ENCODE data around the gene MRPS6.

The MRPS6 gene

DNA sequence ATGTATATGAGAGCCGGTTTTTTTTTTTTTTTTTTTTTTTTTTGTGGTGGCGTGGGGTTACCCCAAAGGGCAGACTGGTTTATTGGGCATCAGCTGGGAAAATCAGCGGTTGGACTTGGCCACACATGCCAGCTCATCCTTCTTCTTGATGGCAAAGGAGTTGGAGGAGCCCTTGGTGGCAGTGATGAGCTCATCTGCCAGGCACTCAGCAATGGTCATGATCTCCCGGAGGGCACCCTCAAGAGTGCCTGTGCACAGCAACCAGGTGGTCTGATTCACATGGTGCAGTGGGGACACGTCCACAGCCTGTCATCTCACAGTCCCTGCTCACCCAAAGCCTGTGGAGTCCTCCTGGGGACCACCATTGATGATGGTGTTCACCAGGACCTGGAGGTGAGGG lies 62.0 kb downstream of the MRPS6 start:
- DNase-seq, result no peak

DNA sequence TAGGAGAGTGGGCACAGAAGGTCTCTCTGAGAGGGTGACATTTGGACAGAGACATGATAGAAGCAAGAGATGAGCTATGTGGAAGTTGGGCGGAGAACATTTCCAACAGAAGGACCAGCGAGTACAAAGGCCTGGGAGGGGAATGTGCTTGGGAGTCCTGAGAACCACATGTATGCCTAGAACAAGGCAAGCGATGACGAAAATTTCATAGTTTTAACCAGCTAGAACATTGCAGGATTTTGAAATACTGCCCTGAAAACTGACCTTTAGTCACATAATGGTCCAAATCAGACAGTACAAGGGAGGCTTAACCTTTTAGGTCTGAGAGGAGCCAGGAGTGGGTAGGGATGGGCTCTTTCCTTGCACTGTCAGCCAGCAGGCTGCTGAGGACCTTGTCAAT lies 68.0 kb downstream of the MRPS6 start:
- no peak for DNase-seq

DNA sequence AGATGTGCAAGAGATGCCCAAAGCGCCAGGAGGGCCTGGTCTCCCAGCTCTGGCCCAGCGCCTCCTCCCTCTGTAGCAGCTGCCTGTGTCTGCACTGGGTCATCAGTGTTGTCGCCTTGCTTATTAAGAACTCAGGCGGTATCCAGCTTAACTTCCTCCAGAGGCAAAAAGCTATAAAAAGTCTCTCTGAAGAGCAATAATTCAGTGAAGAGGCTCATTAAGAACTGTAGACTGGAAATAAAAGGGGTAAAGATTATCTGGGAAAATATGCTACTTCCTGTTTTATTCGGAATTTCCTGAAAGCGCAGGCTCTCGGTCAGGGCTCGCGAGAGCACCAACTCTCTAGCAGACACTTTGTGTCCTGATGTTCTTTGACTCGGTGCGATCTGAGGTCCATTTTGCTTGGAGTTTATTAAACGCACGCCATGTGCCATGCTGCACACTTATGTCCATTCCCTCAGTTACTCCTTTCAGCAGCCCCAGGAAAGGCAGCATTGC lies 70.4 kb downstream of the MRPS6 start:
- no peak for DNase-seq

DNA sequence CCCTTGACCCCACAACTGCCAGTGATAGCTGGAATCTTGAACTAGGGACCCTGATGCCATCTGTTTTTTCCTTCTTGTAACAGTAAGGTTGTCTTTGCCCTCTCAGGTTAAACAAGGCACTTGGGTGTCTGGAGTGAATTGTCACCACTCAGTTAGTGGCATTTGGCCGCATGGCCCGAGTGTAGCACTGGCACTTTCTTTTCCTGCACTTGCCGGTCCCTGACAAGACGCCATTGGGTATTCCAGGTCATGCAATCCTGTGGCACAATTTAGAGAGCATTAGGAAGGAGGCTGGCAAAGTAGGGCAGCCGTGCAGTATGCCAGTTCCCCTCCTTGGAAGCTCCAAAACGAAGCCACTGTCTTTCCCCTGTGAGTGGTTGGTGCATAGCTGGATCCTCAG lies 70.8 kb downstream of the MRPS6 start:
- DNase-seq, result no peak

DNA sequence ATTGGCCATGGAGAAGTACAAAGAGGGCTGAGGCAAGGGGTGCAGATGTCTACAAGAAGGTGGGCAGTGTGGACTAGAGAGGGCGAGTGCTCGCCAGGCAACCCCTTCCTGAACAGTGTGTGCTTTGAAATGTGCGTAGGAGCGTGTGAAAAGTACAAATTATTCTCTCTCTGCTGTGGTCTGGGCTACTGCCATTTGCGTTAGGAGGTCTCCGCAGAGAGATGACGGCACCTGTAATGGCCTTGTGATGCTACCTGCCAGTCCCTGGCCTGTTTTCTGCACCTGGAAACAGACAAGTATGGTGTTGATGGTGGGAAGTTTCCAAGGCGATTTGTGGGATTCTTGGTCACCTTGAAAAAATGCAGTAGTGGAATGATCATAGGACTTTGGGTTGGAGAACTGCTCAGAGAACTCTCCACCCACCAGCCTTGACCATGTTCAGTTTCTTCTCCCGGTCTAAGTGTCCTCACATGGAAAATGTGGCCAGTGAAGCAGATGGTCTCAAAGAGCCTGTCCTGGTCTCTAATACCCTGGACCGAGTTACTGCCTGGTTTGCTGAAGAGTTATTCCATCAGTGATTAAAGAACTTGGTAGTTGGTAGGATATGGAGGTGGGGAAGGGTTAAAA lies 74.5 kb downstream of the MRPS6 start:
- DNase-seq, result no peak

DNA sequence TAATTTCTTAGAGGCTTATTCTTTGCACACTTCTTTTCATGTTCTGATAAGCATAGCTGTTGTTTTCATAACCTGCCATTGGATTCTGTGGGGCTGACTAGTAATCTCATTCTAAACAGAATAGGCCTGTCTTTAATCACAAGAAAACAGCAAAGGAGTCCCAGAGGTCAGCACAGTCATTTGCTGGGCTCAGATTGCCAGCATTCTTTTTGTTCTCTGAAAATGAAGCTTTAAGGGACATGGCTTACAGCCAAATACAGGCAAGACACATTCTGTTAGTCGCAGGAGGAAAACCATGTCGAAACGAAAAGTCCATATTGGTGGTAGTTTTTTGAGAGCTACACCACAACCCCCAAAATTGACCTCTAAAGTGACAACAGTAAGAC lies 75.0 kb downstream of the MRPS6 start:
- DNase-seq, result no peak

DNA sequence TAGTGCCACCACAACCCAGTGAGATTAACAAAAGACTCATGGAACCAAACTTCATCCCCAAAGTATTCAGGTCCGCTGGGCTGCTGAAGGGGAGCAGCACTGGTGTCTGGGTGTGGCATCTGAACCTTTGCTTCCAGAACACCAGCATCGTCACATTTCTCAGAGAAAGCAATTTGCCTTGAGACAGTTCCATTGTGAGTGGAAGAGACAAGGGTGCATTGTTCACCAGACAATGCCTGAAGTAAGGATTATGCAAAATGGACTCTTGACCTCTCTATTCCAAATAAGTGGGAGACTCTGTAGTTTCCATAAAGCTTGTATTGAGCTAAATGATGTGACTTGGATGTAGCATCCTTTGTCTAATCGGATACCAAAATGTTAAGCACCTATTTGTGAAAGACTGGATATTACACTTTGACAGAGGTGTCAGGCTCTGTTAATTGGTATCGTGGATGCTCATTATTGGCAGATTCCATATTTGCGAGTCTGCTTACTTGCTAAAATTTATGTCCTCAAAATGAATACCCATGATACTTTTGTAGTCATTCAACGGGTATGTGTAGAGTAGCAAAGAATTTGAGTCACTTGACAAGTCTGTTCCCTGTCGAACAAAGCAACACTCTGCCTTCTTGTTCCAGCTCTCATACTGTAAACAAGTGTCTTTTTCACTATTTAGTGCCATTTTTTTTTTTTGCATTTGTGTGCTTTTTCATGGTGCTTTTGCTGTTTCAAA lies 75.6 kb downstream of the MRPS6 start:
- no peak for DNase-seq

DNA sequence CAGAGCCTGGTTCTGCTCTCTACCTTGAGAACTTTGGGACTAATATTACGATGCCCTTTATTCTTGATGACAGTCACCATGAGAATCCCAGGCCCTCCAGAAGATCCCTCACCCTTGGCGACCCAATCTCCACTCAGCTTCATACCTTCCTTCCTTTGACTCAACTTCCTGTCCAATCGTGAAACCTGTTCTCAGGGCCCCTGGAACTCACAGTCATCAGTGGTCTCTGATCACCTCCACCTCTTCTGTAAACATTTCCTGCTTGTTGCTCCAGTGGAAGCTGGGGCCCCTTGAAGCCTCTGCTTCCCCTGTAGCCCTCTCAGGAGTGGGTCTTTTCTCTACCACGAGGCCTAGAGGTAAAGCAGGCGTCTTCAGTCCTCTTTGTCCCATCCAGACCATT lies 79.1 kb downstream of the MRPS6 start:
- no peak for DNase-seq

DNA sequence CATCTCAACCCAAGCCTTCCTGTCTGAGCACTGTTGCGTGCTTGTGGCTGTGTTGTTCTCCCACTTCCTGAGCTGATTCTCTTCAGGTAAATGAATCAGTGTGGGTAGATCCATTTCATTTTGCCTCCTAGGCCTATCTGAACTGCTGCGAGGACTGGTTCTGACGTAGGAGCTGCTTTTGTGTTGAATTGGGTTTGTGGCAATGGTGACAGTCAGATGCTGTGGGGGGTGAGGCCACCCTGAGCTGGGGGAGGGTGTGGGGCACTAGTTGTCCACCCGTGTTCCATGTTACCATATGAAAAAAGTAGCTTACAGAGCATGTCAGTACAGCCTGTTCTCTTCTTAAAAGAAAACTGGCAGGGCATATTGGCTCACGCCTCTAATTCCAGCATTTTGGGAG lies 81.5 kb downstream of the MRPS6 start:
- DNase-seq, result no peak

DNA sequence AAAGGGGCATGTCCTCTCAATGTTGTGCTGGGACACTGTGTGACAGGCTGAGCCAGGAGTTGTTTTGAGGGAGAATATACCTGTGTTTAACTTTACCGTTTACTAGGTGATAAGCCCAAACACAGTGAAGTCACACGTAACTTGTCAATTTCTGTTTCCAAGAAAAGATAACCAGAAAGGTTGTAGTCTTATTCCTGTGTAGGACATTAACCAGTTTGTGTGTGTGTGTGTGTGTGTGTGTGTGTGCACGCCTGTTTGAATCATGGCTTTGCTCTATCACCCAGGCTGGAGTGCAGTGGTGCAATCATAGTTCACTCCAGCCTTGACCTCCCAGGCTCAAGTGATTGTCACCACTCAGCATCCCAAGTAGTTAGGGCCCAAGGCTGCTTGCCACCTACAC lies 83.6 kb downstream of the MRPS6 start:
- no peak for DNase-seq

DNA sequence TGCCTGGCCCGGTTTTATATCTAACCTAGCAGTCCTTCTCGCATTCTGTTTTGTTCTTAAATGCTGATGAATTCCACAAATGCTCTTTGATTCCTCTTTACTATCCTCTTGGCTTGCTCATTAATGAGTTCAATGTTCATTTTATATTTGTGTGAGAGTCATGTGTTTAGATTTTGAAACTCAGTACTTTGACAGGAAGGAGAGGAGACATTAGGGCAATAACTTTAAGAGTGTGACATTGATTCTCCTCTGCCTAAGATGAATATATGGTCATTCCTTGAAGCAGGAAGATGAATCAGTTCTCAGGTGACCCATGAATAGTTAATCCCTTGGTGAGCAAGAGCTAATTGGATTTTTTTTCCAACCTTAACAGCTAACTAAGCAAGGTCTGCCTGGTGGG lies 84.1 kb downstream of the MRPS6 start:
- no peak for DNase-seq

DNA sequence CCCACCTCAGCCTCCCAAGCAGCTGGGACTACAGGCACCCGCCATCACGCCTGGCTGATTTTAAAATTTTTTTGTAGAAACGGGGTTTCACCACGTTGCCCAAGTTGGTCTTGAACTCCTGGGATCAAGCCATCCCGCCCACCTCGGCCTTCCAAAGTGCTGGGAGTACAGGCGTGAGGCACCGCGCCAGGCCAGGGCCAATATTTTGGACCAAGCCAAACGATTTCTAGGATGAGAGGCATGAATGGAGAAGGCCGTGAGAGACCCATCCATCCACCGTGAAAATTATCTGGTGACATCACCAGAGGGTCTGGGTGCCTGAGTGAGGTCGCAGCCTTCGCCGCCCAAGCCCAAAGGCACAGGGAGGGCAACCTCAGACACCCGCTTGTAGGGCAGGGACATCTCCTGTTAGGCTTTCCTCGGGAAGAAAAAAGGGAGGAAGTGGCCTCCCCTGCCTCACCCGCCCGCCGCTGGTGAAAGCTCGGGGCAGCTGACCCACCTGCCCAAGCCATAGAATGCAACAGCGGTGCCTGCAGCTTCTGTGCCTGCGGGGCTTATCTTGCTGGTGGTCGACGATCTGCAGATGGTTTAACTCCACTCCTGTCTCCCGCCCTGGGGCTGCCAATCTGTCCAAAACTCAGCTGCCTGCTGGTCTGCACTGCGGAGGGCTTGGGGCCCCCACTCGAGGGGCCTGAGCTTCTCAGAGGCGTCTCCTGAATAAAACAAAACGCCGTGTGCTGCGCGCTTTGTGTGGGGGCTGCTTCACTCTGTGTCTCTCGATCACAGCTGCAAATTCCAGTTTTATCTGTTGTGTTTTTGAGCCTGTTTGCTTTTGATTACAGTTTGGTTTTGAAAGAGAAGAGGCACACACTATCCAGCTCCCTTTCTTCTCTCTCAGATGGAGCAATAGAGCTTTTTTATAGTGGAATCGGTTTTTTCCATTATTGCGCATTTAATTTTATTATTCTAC lies 85.8 kb downstream of the MRPS6 start:
- DNase-seq, result no peak

DNA sequence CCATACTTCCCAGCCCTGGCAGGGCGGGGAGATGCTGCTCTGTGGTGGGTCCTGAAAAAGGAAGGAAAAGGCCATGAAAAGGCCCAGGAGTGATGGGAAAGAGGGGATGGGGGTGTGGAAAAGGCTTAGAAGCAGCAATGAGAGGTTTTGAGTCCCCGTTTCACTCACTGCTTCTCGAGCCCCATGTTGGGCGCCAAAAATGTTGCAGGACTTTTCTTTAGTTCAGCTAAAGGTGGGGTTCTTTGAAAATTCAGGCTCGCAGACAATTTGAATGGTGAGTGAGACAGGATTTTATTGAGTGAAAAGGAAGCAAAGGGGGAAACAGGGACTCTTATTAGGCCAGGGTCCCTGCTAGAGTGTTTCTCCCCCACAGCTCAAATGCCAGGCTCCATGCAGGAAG lies 93.1 kb downstream of the MRPS6 start:
- no peak for DNase-seq

DNA sequence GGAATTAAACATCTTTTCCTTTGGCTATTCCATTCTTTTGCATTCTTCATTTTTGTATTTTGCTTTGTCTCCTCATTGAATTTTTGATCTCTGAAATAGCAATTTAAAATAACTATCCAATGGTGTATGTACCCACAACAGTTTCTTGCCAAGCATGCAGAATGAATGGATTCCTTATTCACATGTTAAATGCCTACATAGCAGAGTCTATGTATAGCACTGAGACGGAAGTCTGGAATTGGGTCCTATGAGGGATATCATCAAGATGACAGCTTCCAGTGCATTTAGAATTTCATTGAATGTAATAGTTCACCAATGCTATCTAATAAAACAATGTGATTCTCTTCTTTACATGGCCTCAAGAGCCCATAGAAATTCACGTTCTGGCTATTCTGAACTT lies 97.5 kb downstream of the MRPS6 start:
- no peak for DNase-seq

DNA sequence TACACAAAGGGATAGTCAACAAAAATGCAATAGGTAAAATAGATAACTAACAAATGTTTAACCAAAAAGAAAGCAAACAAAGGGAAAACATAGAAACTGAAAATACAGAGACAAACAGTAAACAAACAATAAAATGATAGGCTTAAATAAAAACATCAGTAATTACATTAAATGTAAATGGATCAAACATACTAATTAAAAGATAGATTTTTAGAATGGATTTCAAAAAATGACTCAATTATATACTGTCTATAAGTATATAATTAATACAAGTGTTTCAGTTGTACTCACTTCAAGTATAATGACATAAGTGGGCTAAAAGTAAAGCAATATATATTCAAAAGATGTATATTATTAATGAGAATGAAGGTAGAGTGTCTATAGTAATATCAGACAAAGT lies 101.1 kb downstream of the MRPS6 start:
- DNase-seq, result no peak

DNA sequence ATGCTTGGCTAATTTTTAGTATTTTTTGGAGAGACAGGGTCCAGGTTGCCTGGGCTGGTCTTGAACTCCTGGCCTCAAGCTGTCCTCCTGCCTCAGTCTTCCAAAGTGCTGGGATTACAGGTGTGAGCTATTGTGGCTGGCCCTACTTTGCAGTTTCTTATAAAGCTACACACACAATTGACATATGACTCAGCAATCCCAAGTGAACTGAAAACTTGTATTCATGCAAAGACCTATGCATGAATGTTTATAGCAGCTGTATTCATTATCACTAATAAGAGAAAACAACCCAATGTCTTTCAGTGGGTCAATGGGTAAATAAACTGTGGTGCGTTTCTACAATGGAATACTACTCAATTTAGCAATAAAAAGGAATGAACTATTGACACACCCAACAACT lies 103.1 kb downstream of the MRPS6 start:
- DNase-seq, result no peak

DNA sequence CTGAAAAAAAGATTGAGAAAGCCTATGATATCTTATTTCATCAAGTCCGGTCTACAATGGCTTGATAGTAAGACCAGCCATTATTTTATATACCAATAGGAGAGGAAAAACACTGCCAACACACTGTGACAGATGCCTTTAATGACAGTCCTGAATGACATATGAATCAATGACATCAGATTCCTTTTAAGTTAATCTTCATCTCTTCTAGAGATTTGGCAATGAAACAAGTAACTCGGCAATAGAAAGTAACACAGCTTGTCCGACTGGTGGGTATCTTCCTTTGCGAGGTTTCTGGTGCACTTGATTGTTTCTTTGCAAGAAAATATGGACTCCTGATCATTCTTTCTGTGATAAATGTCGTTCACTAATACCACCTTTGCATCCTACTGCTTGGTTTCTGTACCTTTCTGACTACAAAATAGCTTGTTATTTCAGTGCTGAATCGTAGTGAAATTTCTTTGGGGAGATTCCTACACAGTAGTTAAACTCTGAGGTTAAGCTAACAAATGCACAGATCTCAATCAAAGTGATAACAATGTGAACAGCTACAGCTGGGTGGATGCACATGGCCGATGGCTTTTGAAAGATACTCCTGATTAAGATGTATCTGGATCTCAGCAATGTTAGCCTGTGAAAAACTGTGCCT lies 104.7 kb downstream of the MRPS6 start:
- no peak for DNase-seq

DNA sequence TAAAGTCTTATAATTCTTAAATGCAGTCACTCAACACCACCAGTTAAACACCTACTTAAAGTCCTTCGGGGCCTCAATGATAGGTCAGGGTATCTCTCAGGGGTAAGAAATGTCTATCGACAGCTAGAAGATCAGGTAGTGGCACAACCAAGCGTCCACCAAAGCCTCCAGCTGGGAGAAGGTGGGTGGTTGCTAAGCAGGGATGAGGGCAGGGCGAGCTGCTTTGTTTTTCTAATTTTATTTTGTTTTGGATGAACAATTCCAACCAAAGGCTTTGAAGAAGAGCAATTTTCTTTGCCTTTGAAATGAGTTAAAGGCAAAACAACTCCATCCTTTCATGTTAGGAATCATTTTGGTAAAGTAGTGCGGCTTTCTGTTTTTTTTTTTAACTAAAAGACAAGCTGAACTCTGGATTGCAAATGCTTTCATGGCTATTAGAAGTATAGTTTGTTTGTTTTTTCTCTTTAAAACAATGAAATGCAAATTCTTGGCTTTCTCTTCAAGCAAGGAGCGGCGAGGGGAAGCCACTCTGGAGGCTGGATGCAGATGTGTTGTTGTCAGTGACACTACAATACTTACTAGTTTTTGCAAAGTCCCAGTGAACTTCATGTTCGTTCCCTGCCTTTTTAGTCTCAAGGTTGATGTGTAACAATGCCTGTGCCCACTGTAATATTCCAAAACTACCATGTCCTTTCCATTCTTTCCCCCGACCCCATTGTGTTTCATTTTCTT lies 106.0 kb downstream of the MRPS6 start:
- no peak for DNase-seq

DNA sequence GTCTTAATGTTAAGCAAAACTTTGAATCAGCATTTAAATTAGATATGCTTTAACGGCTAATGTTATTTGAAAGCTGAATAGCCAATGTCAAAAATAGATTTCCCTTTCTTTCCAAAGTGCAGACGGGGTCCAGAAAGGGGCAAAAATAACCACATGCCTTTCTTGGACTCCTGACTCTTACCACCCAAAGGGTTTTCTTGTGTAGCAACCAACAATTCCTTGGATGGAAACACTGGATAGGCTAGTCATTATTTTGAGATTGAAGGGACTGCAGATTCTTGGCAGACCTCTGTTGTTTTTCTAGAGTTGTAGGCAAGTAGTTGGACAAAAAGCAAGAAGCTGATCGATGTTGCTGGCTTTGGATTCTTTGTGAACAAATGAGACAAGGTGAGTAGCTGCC lies 107.0 kb downstream of the MRPS6 start:
- no peak for DNase-seq

DNA sequence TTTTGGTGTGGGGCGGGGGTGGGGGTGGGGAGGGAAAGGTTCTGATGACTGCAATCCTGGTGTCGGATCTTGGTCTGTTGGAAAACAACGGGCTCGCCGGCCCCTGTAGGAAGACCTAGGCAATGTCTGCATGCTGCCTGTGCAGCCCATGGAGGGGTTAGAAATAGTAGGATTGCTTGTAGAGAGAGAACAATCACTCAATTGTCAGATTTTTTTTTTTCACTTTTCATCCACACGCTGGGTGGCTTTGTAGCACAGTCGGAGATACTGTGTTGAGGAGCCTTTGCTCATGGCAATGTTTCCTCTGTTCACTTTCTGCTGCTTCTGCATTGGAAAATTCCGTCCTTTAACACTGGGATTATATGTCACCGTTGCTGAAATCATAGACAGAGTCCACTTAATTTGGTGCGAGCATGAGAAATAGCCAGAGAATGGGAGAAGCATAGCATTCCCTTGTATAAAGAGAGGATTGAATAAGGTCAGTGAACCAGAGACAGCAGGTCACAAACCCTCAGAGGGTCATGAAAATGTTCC lies 107.5 kb downstream of the MRPS6 start:
- no peak for DNase-seq

DNA sequence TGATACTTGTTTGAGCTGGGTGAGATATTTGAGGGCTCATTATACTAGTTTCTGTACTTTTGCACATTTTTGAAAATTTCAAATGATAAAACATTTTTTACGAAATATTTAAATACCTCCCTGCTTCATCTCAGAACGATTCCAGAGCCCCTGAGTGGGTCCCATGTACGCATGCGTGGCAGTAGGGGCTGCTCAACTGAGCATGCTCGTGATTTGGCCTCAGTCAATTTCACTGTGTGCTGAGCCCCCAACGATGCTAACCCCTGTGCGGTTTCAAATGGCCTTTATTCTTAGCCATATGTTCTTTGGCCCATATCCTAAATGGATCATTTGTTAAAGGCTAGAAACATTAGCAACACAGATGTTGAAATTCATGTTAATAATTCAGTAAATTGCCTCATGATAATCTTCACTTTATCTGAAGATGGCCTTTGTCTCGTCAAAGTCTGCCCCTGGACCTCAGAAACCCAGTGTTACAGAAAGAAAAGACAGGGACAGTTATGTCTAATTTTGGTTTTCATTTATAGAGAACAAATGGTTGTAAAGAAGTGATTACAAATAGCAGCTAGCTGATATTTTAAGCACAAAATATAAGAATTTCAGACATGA lies 108.2 kb downstream of the MRPS6 start:
- no peak for DNase-seq

DNA sequence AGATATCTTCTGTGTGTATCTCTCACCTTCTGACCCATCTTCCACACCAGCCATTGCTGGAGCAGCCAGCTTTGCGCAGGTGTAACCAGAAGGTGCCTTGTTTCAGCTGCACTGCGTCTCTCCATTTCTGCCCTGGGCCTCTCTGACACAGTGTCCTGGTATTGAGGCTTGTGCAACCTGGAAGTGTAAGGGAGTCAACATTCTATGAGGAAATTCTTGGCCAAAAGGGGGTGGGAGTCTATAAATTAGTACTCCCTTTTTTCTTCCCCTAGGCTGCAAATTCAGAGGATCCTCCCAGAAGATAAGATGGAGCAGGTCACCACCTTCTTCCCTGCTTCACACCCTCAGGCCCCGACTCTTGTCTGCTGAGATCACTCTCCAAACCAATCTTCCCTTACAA lies 109.1 kb downstream of the MRPS6 start:
- DNase-seq, result no peak
